Stimulated activated CD8-positive, alpha-beta memory T cell treated with anti-CD3 and anti-CD28 coated beads, Interleukin-12 subunit alpha, Interleukin-12 subunit beta, amount 100 ng/mL, for 24 hours (primary cell): Measurements from ENCODE around the gene GRAMD1B.
"Not testable (repeated sequence)": the region's sequence is repeated elsewhere in the genome, so short reads cannot be mapped to it uniquely, and the experiment has no call there.

Experiments
- DNase-seq: peaks from one replicate; pipeline ENCODE4 v3.0.0-alpha.2; 2020; ENCODE audit errors: extremely low read depth

Gene GRAMD1B

GRCh38 chr11:123443851-123444623 lies 14.0 kb downstream of the GRAMD1B start:
- no peak for DNase-seq

DNA sequence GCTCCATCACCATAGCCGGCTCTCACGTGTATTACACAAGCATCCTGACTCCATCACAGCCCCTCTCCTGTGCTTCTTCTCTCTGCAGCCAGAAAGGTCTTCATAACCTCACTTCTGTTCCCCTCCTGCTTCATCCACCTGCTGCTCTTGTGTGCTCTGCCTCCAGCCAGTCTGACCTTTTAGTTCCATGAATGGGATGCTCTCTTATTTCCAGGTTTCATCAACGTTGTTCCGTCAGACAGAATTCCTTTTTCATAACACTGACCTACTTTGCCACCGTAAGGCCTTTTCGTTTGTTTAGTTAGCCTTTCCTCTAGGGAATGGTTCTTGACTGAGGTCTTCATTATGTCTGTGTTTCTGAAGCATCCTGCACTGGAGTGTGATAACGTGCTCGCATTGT lies 18.8 kb downstream of the GRAMD1B start:
- DNase-seq = no peak

GRCh38 chr11:123449436-123449835 lies 19.4 kb downstream of the GRAMD1B start:
- DNase-seq = no peak

DNA sequence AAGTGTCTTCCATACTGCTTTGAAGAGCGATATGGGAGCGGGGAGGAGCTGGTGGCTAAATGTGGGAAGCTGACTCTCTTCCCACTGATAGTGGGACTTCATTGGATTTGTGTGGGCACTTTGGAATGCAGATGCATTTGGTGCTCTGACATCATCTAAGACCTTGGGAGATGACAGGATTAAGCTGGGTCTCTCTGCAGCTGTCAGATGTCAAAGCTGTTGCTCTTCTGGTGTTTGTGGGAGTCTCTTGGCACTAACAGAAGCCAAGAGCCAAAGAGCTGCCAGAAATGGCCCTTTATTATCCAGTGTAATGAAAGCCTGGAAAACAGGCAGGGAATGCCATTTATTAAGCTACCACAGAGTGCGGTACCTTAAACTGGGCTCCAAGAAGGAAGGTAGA lies 20.6 kb downstream of the GRAMD1B start:
- DNase-seq = no peak

DNA sequence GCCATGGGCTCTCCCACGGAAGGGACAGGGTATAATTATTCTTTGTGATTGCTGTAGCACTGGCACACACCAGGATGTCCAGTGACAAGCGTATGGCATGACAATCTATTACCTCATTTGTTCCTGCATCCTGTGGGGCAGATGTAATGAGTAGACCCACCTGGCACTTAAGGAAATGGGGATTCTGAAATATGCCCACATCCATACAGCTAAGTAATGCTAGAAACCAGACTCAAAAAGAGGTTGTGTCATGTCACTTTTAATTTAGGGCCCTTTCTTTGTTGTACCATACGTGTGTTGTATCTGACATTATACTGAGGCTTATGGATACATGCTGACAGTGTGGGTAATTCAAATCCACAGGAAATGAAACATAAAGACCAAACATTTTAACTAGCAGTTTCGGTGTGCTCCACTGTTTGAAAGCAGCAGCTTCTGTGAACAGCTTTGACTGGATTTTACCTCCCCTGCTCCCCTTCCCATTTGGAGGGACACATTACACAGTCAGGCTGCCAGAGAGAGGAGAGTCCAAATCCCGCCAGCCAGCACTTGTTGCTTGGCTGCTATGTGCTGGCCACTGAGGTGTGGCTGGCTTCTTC lies 21.2 kb downstream of the GRAMD1B start:
- DNase-seq = no peak

DNA sequence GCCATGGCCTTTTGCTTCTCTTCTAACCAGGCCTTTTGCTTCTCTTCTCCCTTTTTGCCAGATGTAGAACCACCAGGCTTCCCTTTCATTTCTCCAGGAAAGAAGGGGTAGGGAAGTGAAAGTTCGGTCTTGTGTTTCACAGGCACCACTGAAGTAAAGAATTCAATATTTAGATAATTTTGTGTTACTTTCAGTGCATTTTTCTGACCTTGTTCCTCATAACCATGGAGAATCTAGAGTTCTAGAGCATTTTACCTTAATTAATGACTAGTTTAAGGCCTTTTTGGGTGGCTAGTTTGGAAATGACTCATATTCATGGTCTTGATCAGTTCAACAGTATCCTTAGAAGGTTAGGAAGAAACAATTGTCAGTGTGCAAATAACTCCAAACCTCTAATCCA lies 22.7 kb downstream of the GRAMD1B start:
- no peak for DNase-seq

GRCh38 chr11:123454060-123454651 lies 24.1 kb downstream of the GRAMD1B start:
- no peak for DNase-seq

GRCh38 chr11:123454796-123455195 lies 24.7 kb downstream of the GRAMD1B start:
- DNase-seq = no peak

- not testable (repeated sequence) for DNase-seq
These were observed 26.4 kb downstream of the GRAMD1B start for GRCh38 chr11:123456448-123456847.

- DNase-seq = no peak
These were observed 27.2 kb downstream of the GRAMD1B start for GRCh38 chr11:123457187-123457770.

DNA sequence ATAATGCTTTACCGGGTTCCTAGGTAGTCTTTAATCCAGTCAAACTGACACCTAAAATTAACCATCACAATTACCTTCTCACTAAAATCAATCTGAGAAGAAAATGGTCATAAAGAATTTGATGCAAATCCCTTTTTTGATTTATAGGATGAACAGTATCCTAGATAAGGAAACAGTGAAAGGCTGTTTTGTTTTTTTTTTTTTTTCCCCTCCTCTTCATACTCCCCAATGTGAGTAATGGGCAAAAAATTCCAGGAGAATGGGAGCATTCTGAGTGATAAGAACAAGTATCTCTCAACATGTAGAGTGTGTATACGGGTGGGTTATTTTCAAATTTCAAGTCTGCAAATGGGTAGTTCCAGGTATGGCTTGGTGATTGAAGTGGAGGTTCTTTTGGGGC lies 28.4 kb downstream of the GRAMD1B start:
- DNase-seq = no peak

DNA sequence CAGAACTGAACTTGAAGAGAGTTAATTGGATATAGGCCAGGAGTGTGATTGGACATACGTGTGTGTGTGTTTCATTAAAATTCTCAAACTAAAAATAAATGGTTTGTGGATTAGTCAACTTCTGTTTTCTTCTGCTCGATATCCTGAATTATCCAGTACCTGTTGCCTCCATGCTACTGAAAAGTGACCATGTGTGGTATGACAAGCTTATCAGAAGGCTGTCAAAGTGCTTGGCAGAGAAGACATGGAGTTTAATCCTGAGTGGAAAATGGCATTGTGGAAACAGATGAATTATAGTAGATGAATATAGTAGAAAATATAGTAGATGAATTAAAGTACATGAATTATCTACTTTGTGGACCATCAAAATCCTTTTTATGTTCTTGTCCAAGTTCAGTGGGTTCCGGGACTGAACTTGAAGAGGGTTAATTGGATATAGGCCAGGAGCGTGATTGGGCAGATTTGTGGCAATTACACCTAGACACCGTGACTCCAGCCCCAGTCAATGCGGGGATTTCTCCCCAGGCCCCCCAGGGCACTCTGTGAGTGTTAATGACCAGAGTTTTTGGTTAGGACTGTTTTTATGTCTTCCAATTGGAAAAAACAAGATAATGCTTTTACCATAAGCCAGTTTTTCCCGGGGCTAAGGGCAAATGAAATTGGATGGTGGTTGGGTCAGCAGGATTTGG lies 30.1 kb downstream of the GRAMD1B start:
- DNase-seq = no peak

DNA sequence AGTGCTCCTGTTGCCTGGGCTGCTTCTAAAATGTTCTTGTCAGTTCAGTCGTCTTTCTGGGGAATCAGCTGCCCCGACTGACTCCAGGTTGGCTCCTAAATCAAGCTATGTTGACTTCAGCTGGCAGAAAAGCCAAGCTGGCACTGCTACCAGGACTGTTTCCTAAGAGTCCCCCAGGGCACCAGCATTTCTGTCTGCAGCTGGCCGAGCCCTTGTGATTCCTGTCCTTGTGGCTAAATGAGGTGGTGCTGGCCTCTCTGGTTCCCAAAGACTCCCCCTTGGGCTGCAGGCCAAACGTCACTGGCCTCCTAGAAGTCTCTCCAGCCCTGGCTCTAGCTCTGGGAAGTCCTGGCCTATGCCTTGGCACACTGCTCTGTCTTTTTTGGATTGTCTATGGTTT lies 31.1 kb downstream of the GRAMD1B start:
- DNase-seq = no peak

- DNase-seq = not testable (repeated sequence)
These were observed 35.6 kb downstream of the GRAMD1B start for GRCh38 chr11:123465667-123466066.

DNA sequence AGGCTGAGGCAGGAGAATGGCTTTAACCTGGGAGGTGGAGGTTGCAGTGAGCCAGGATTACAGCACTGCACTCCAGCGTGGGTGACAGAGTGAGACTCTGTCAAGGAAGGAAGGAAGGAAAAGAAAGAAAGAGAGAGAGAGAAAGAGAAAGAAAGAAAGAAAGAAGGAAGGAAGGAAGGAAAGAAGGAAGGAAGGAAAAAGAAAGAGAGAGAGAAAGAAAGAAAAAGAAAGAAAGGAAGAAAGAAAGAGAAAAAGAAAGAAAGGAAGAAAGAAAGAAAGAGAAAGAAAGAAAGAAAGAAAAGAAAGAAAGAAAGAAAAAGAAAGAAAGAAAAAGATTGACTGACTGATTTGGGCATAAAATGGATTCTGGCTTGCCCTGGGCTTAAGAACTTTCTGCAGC lies 36.1 kb downstream of the GRAMD1B start:
- DNase-seq = not testable (repeated sequence)

- no peak for DNase-seq
These were observed 39.0 kb downstream of the GRAMD1B start for GRCh38 chr11:123469089-123469488.

DNA sequence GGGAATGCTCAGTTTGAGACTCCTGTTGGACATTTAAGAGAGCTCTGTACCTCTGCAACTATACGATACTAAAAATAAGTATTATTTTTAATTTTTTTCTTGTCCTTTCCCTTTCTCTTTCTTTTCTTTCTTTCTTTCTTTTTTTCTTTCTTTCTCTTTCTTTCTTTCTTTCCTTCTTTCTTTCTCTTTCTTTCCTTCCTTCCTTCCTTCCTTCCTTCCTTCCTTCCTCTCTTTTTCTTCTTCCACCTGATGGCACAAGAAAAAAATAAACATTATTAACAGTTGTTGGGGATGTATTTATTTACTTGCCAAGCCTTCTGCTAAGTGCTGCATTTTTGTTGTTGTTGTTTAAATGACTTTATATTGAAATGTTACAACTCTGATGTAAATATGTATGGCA lies 39.5 kb downstream of the GRAMD1B start:
- no peak for DNase-seq

DNA sequence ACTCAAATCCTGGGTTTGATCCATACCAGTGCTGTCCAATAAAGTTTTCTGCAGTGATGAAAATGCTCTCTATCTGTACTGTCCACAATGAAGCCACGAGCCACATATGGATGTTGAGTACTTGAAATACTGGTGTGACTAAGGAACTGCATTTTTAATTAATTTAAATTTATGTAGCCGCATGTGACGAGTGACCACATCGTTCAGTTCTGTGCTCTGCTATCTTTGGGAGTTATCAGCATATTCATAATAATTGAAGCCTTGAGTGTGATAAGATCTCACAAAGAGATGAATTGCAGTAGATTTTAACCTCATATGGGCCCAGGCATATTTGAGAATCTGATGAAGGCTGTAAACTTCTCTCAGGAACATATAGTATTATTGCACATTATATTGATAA lies 40.8 kb downstream of the GRAMD1B start:
- DNase-seq = no peak

DNA sequence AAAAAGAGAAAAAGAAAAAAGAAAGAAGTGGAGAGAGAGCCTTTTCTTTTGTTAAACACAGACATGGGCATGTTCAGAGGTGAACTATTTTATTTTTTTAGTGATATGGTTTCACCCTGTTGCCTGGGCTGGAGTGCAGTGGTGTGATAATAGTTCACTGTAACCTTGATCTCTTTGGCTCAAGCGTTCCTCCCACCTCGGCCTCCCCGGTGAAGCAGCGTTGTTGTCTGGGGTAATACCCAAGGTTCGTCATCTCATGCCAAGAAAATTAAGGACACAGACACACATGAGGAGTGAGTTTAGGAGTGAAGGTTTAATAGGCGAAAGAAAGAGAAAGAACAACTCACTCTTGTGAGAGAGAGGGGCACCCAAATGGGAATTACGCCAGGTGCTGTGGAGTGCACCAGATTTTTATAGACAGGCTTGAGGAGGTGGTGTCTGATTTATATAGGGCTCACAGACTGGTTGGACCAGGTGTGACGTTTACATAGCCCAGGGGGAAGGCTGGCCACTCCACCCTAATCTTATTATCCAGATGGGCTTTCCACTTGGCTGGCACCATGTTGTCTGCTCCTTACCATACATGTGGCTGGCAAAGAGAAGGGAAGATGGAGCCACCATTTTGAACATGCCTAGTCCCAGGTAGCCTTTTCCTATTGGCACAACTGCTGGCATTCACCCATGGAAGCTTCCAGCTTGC lies 42.3 kb downstream of the GRAMD1B start:
- DNase-seq = no peak

GRCh38 chr11:123473941-123474677 lies 44.0 kb downstream of the GRAMD1B start:
- no peak for DNase-seq

DNA sequence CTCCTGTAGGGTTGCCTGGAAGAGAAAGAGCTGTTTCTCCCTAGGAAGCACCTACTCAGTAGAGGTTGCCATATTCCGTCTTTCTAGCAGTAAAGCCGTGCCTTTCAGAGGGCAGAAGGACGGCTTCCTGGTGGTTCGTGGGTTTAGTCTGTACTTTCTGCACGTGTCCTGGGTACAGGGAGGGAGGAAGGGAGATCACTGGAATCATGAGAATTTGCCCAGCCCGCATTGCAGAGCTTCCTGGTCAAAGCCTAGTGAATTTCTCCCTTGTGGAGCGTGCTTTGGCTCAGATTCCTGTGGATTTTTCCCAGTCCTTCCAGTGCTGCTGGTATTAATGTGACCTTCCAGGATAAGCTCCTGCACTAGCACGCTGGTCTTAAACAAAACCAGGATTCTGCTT lies 44.9 kb downstream of the GRAMD1B start:
- no peak for DNase-seq
